Measurements from ENCODE around the gene TMEM44. TPM values are rescaled to one million over a fixed set of nuclear protein-coding genes. Genes with fewer than 3 reads are reported as not detected.

The TMEM44 gene
- total RNA-seq, 4 donors from 2014 or later: 4.4 to 8.8 (median 7.4) TPM

DNA sequence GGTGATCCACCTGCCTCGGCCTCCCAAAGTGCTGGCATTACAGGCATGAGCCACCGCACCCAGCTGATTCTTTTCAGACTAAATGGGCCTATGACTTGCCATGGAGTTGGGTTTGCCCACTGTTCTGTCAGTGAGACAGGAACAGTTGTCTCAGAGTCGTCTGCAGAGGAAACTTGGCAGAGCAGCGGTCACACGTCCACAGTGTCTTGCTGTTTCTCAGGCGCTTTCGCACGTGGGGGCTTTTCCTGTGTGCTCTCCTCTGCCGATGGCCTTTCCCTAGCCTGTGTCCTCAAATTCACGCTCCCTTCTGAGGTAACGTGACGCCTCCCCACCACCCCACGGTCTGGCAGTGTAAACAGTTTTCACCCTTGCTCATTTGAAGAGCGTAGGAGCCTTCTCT, 11.3 kb downstream of the TMEM44 start:
- WGBS, 2 donors (ENCODE audit: low coverage in 1 of 2): 81 to 94% methylated on average over 3 to 14 of the region's 14 CpGs

GRCh38 chr3:194620196-194620595, 13.0 kb downstream of the TMEM44 start:
- H3K4me3 ChIP-seq: no peak overlapping the region
- H3K27me3 ChIP-seq: no peaks in the 10 kb centered on the region
- TF ChIP-seq CTCF (IDR thresholded peaks at IDR 0.05) (no peak), POLR2A (IDR thresholded peaks at IDR 0.05) (no peak), EP300 (IDR thresholded peaks at IDR 0.05) (no peak), POLR2AphosphoS5 (IDR thresholded peaks at IDR 0.05) (no peak)
- WGBS, 2 donors (ENCODE audit: low coverage in 1 of 2): 98% methylated on average over 5 of the region's 7 CpGs; no CpG with 5 or more reads in 1 of the 2 donors
- H3K36me3 ChIP-seq: peaks cover 0 to 9% of the 10 kb centered on the region in 2 donors
- H3K27ac ChIP-seq: no peak overlapping the region
- ATAC-seq: no peak
- no peaks in the 10 kb centered on the region for H3K4me1 ChIP-seq
- H3K9me3 ChIP-seq: no peaks in the 10 kb centered on the region

More for the DNA sequence above, 11.3 kb downstream of the TMEM44 start:
- H3K27ac ChIP-seq: no peak overlapping the region
- H3K27me3 ChIP-seq: no peaks in the 10 kb centered on the region
- H3K4me3 ChIP-seq: no peak overlapping the region
- peaks cover 0 to 19% of the 10 kb centered on the region in 2 donors for H3K36me3 ChIP-seq
- H3K9me3 ChIP-seq: no peaks in the 10 kb centered on the region
- no peak for TF ChIP-seq CTCF (IDR thresholded peaks at IDR 0.05)
- no peaks in the 10 kb centered on the region for H3K4me1 ChIP-seq
- ATAC-seq: no peak

GRCh38 chr3:194619741-194620140, 13.5 kb downstream of the TMEM44 start:
- no peak for ATAC-seq
- H3K4me3 ChIP-seq: no peak overlapping the region
- TF ChIP-seq CTCF (IDR thresholded peaks at IDR 0.05) (no peak), POLR2AphosphoS5 (IDR thresholded peaks at IDR 0.05) (no peak), POLR2A (IDR thresholded peaks at IDR 0.05) (no peak), EP300 (IDR thresholded peaks at IDR 0.05) (no peak)
- no peaks in the 10 kb centered on the region for H3K4me1 ChIP-seq
- H3K27me3 ChIP-seq: no peaks in the 10 kb centered on the region
- peaks cover 0 to 4% of the 10 kb centered on the region in 2 donors for H3K36me3 ChIP-seq
- no peak overlapping the region for H3K27ac ChIP-seq
- no peaks in the 10 kb centered on the region for H3K9me3 ChIP-seq
- no CpG with 5 or more reads among the region's 9 CpGs for WGBS, 2 donors (ENCODE audit: low coverage in 1 of 2)

GRCh38 chr3:194618858-194619608, 14.2 kb downstream of the TMEM44 start:
- Histone ChIP-seq H3K27me3 (no peaks in the 10 kb centered on the region), H3K9me3 (no peaks in the 10 kb centered on the region), H3K4me1 (no peaks in the 10 kb centered on the region), H3K4me3 (no peak overlapping the region), H3K36me3 (no peaks in the 10 kb centered on the region), H3K27ac (no peak overlapping the region)
- ATAC-seq: no peak
- TF ChIP-seq POLR2AphosphoS5 (IDR thresholded peaks at IDR 0.05) (no peak), EP300 (IDR thresholded peaks at IDR 0.05) (no peak), POLR2A (IDR thresholded peaks at IDR 0.05) (no peak), CTCF (IDR thresholded peaks at IDR 0.05) (no peak)
- 60 to 100% methylated on average over 2 to 3 of the region's 23 CpGs for WGBS, 2 donors (ENCODE audit: low coverage in 1 of 2)

DNA sequence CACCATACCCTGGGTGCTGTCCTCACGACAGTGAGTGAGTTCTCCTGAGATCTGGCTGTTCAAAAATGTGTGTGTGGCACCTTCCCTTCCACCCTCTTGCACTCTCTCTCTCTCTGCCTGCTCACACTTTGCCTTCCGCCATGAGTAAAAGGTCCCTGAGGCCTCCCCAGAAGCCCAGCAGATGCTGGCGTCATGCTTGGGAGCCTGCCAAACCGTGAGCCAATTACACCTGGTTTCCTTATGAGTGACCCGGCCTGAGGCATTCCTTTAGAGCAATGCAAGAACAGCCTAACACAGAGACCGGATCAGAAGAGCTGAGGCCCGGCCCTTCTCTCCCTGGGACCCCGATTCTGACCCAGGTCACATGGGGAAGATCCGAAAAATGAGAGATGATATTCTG, 15.4 kb downstream of the TMEM44 start:
- no peaks in the 10 kb centered on the region for H3K36me3 ChIP-seq
- TF ChIP-seq EP300 (IDR thresholded peaks at IDR 0.05) (no peak), POLR2AphosphoS5 (IDR thresholded peaks at IDR 0.05) (no peak), POLR2A (IDR thresholded peaks at IDR 0.05) (no peak), CTCF (IDR thresholded peaks at IDR 0.05) (no peak)
- ATAC-seq: no peak
- no peak overlapping the region for H3K27ac ChIP-seq
- no peaks in the 10 kb centered on the region for H3K9me3 ChIP-seq
- 95 to 100% methylated on average over 4 of the region's 9 CpGs for WGBS, 2 donors (ENCODE audit: low coverage in 1 of 2)
- no peaks in the 10 kb centered on the region for H3K27me3 ChIP-seq
- no peak overlapping the region for H3K4me3 ChIP-seq
- no peaks in the 10 kb centered on the region for H3K4me1 ChIP-seq
